HG03439 (cell line): ENCODE data around the gene VWDE.
A peak's percentile ranks its signal among the peaks of the same experiment; 100 is the strongest.

Experiments
- ATAC-seq: cut with Tn5 transposase; IDR thresholded peaks from one replicate; pipeline ENCODE4 v1.9.1; 2021; ENCODE audit warnings: mild to moderate bottlenecking, moderate library complexity; ENCODE audit not compliant: unreplicated experiment

The VWDE gene

GRCh38 chr7:12328888-12329770 lies 74.5 kb downstream of the VWDE start:
- ATAC-seq = no peak

GRCh38 chr7:12327922-12328321 lies 75.7 kb downstream of the VWDE start:
- no peak for ATAC-seq

- ATAC-seq = no peak
These were observed 78.0 kb downstream of the VWDE start for GRCh38 chr7:12325646-12326045.

- no peak for ATAC-seq
These were observed 80.2 kb downstream of the VWDE start for GRCh38 chr7:12323415-12323814.

- peak; percentile 84 for ATAC-seq
These were observed 80.8 kb downstream of the VWDE start for GRCh38 chr7:12322903-12323300.

GRCh38 chr7:12322284-12322902 lies 81.3 kb downstream of the VWDE start:
- ATAC-seq = no peak

- ATAC-seq = no peak
These were observed 82.5 kb downstream of the VWDE start for GRCh38 chr7:12320987-12321647.

- ATAC-seq = no peak
These were observed 83.3 kb downstream of the VWDE start for GRCh38 chr7:12320241-12320986.

- ATAC-seq = no peak
These were observed 86.0 kb downstream of the VWDE start for GRCh38 chr7:12317675-12318074.

GRCh38 chr7:12316925-12317324 lies 86.7 kb downstream of the VWDE start:
- ATAC-seq = no peak

GRCh38 chr7:12315049-12315448 lies 88.6 kb downstream of the VWDE start:
- no peak for ATAC-seq

GRCh38 chr7:12314199-12314598 lies 89.5 kb downstream of the VWDE start:
- ATAC-seq = no peak

- no peak for ATAC-seq
These were observed 98.2 kb downstream of the VWDE start for GRCh38 chr7:12305502-12305901.

GRCh38 chr7:12303495-12303894 lies 100.2 kb downstream of the VWDE start:
- no peak for ATAC-seq

- ATAC-seq = no peak
These were observed 100.6 kb downstream of the VWDE start for GRCh38 chr7:12303062-12303461.

GRCh38 chr7:12300415-12300814 lies 103.2 kb downstream of the VWDE start:
- ATAC-seq = no peak

GRCh38 chr7:12299367-12299766 lies 104.3 kb downstream of the VWDE start:
- no peak for ATAC-seq

GRCh38 chr7:12297283-12298108 lies 106.2 kb downstream of the VWDE start:
- no peak for ATAC-seq

GRCh38 chr7:12296051-12296570 lies 107.6 kb downstream of the VWDE start:
- no peak for ATAC-seq

- no peak for ATAC-seq
These were observed 109.0 kb downstream of the VWDE start for GRCh38 chr7:12294701-12295100.
